ENCODE results near the gene ECSIT.
"Not testable (repeated sequence)": the region's sequence is repeated elsewhere in the genome, so short reads cannot be mapped to it uniquely, and the experiment has no call there.

ECSIT gene

GRCh38 chr19:11528551-11529341, at the start of gene ECSIT:
Gene ECSIT, minus strand, starts transcription at chr19:11529134. Its CDS starts 9,964 bp downstream, at chr19:11519170.
- peak within 1 kb of the TSS; percentile 85 for H3K4me3 ChIP-seq (ENCODE audit: low read depth, low read length)
- ChIA-PET POLR2A (interaction anchor here (1.2 kb wide), 1 partner anchor 10 kb away, joined by 3 read pairs; the partner anchor contains the start of gene CNN1), CTCF (interaction anchor here (1.4 to 2.1 kb wide), 4 partner anchors 9 to 46 kb away, joined by 5 to 8 read pairs (median 6); partner anchors contain the start of gene CNN1)
- no peak for TF ChIP-seq CTCF (IDR thresholded peaks at IDR 0.05; ENCODE audit: insufficient read depth, low read length, missing control alignments)
- DNase-seq (ENCODE audit: low read depth, low spot score), result peak; percentile 90

- ChIA-PET POLR2A (no interaction called here), CTCF (interaction anchor here (1.4 to 14.8 kb wide), 3 partner anchors 10 to 16 kb away, joined by 6 to 123 read pairs (median 12); partner anchors contain the start of gene ELOF1)
- no peak for TF ChIP-seq CTCF (IDR thresholded peaks at IDR 0.05; ENCODE audit: insufficient read depth, low read length, missing control alignments)
- DNase-seq (ENCODE audit: low read depth, low spot score), result no peak
- no peak within 1 kb of the TSS for H3K4me3 ChIP-seq (ENCODE audit: low read depth, low read length)
Observed at GRCh38 chr19:11577451-11578257, 48.7 kb upstream of the ECSIT start, which contains the start of gene ACP5. Gene ACP5, minus strand, starts transcription at chr19:11577645. Its CDS starts 328 bp downstream, at chr19:11577317.

- ChIA-PET POLR2A (no interaction called here), CTCF (interaction anchor here (14.8 kb wide), 1 partner anchor 15 kb away, joined by 123 read pairs; the partner anchor contains the start of gene ELOF1)
- no peak for TF ChIP-seq CTCF (IDR thresholded peaks at IDR 0.05; ENCODE audit: insufficient read depth, low read length, missing control alignments)
- no peak for DNase-seq (ENCODE audit: low read depth, low spot score)
- no peak overlapping the region for H3K4me3 ChIP-seq (ENCODE audit: low read depth, low read length)
Observed at GRCh38 chr19:11576227-11576626, 47.3 kb upstream of the ECSIT start.

- CTCF ChIA-PET, result interaction anchor here (0.7 to 14.8 kb wide), 3 partner anchors 12 to 15 kb away, joined by 3 to 123 read pairs (median 4); partner anchors contain the start of gene ELOF1
- no peak for DNase-seq (ENCODE audit: low read depth, low spot score)
- POLR2A ChIA-PET, result no interaction called here
Observed at GRCh38 chr19:11574689-11575088, 45.8 kb upstream of the ECSIT start.

GRCh38 chr19:11573763-11574162, 44.8 kb upstream of the ECSIT start:
- CTCF ChIA-PET, result interaction anchor here (1.5 to 14.8 kb wide), 2 partner anchors 13 to 16 kb away, joined by 4 to 123 read pairs; partner anchors contain the start of gene ELOF1
- DNase-seq (ENCODE audit: low read depth, low spot score); H3K4me3 ChIP-seq (ENCODE audit: low read depth, low read length); POLR2A ChIA-PET: not testable (repeated sequence)

More at GRCh38 chr19:11574689-11575088, 45.8 kb upstream of the ECSIT start:
- no peak for TF ChIP-seq CTCF (IDR thresholded peaks at IDR 0.05; ENCODE audit: insufficient read depth, low read length, missing control alignments)
- H3K4me3 ChIP-seq (ENCODE audit: low read depth, low read length), result no peak overlapping the region

- H3K4me3 ChIP-seq (ENCODE audit: low read depth, low read length); POLR2A ChIA-PET; DNase-seq (ENCODE audit: low read depth, low spot score): not testable (repeated sequence)
- CTCF ChIA-PET, result interaction anchor here (1.4 to 14.8 kb wide), 2 partner anchors 12 to 37 kb away, joined by 3 to 123 read pairs; partner anchors contain the start of gene ELOF1
Observed at GRCh38 chr19:11573354-11573753, 44.4 kb upstream of the ECSIT start.
